SK-N-SH (cell line): ENCODE results near the gene EBNA1BP2.

Experiments
- CTCF ChIP-seq: fragments of 200-600 bp; sonication (generic); IDR thresholded peaks from 2 replicates; pipeline ENCODE4 v1.6.1; 2017; ENCODE audit warnings: antibody characterized with exemption, mild to moderate bottlenecking, moderate library complexity
- FOSL2 ChIP-seq: IDR thresholded peaks from 2 replicates; pipeline ENCODE4 v1.4.0; 2012; ENCODE audit warnings: low read depth, mild to moderate bottlenecking, moderate library complexity, borderline replicate concordance
- YY1 ChIP-seq: IDR thresholded peaks from 2 replicates; pipeline ENCODE4 v1.4.0; 2012; ENCODE audit warnings: low read depth, mild to moderate bottlenecking

- TF ChIP-seq CTCF (no peak), FOSL2 (no peak), YY1 (no peak)
Measured at GRCh38 chr1:43134068-43134467, 38.0 kb downstream of the EBNA1BP2 start.
